Activated naive CD4-positive, alpha-beta T cell treated with anti-CD3 and anti-CD28 coated beads for 36 hours (primary cell): Measurements from ENCODE around the gene TP53RK. TPM values are rescaled to one million over a fixed set of nuclear protein-coding genes. Genes with fewer than 3 reads are reported as not detected.

Experiments used
- CTCF ChIA-PET: fragments of 350-600 bp; sonication (Branson Sonifier 250); formaldehyde crosslinking; loops from one replicate; lab custom pipeline; 2021; ENCODE audit warnings: antibody characterized with exemption; lab: Charles Lee
- DNase-seq: peaks from one replicate; pipeline ENCODE4 v3.0.0-alpha.2; 2020
- H3K27ac Mint-ChIP-seq: one replicate; pipeline ENCODE4 v1.8.0; 2021; ENCODE audit warnings: mild to moderate bottlenecking, mixed read lengths
- H3K27me3 Mint-ChIP-seq: one replicate; pipeline ENCODE4 v1.8.0; 2021; ENCODE audit warnings: low read depth, mixed read lengths
- H3K36me3 Mint-ChIP-seq: one replicate; pipeline ENCODE4 v1.8.0; 2021; ENCODE audit warnings: low read depth, mixed read lengths
- H3K4me1 Mint-ChIP-seq: one replicate; pipeline ENCODE4 v1.8.0; 2021; ENCODE audit warnings: low read depth, mixed read lengths
- H3K4me3 Mint-ChIP-seq: one replicate; pipeline ENCODE4 v1.8.0; 2021; ENCODE audit warnings: mild to moderate bottlenecking, moderate library complexity, mixed read lengths
- H3K9me3 Mint-ChIP-seq: one replicate; pipeline ENCODE4 v1.8.0; 2021; ENCODE audit warnings: mixed read lengths
- intact Hi-C: fragments of 100-400 bp; cut with micrococcal nuclease; formaldehyde crosslinking; loops from one replicate; pipeline ENCODE4 v1.15.1; 2023
- total RNA-seq, 2 experiments: library from RNA; stranded (reverse); gene quantifications; one replicate each; pipeline ENCODE4 v1.2.3, GENCODE V29; 2021

TP53RK gene
- total RNA-seq, 2 experiments from 2014 or later, result 7.8 to 8.3 TPM

DNA sequence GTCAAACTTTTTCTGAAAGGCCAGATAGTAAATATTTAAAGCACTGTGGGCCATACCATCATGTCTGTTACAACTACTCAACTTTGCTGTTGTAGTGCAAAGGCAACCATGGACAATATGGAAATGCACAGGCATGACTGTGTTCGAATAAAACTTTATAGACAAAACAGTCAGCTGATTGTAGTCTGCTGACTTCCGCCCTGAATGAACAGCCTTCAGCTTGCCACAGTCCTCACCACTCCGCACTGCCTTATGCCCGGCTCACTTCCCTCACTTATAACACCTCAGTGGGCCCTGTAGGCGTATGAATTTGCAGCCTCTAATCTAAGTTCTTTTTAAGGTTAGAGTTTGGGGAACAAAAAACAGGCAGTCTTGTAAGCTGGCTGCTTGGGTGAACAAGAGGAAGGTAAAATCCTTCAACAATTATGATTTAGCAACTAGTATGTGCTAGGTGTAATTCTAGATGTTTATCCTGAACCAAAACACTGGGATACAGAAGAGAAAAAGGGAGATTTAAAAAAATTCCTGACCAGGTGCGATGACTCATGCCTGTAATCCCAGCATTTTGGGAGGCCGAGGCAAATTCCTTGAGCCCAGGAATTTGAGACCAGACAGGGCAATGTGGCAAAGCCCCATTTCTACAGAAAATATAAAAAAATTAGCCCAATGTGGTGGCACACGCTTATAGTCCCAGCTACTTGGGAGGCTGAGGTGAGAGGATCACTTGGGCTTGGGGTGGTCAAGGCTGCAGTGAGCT lies 13.4 kb upstream of the TP53RK start:
- Mint-ChIP-seq H3K27me3 (peaks cover 35% of the 10 kb centered on the region), H3K27ac (no peak overlapping the region), H3K4me1 (no peaks in the 10 kb centered on the region), H3K9me3 (peaks cover 6% of the 10 kb centered on the region), H3K4me3 (no peak overlapping the region), H3K36me3 (peaks cover 2% of the 10 kb centered on the region)
- CTCF ChIA-PET, result interaction anchor here (0.7 to 1.6 kb wide), 3 partner anchors 14 to 22 kb away, joined by 3 to 6 read pairs (median 4); no protein-coding TSS in a partner anchor
- DNase-seq, result no peak
- intact Hi-C loops, result no loop called here

DNA sequence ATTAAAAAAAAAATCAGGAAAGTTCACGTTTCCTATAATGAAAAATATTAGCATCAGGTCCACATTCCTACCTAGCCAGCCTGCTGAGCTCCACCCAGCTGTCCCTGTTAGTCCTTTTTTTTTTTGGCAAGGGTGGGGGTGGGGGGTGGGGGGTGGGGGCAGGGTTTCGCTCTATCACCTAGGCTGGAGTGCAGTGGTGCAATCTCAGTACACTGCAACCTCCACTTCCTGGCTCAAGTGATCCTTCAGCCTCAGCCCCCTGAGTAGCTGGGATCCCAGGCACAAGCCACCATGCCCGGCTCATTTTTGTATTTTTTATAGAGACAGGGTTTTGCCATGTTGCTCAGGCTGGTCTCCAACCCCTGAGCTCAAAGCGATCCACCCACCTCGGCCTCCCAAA lies 12.7 kb upstream of the TP53RK start:
- Mint-ChIP-seq H3K9me3 (peaks cover 6% of the 10 kb centered on the region), H3K36me3 (peaks cover 2% of the 10 kb centered on the region), H3K4me1 (no peaks in the 10 kb centered on the region), H3K27ac (no peak overlapping the region), H3K4me3 (no peak overlapping the region), H3K27me3 (peaks cover 35% of the 10 kb centered on the region)
- intact Hi-C loops, result no loop called here
- no peak for DNase-seq
- CTCF ChIA-PET, result interaction anchor here (0.7 to 1.6 kb wide), 2 partner anchors 13 to 21 kb away, joined by 3 to 6 read pairs; no protein-coding TSS in a partner anchor

DNA sequence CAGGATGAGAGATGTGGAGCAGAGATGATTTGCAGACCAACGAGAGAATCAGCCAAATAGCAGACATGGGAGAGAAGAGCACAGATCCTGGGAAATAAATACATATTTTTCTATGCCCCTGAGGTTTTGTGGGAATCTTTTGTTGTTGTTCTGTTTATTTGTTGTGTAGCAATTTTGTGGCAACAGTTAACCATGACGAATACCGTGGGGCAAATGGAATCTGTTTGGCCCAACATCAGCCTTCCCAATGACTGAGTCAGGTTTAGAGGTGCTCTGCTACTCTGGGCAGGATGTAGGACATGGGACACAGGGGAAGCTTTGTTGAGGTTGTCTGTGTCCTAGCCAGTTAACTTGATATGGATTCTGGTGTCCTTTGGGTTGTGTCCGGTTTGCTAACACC lies 12.3 kb upstream of the TP53RK start:
- peaks cover 5% of the 10 kb centered on the region for H3K9me3 Mint-ChIP-seq
- H3K27me3 Mint-ChIP-seq, result peaks cover 34% of the 10 kb centered on the region
- H3K4me1 Mint-ChIP-seq, result no peaks in the 10 kb centered on the region
- intact Hi-C loops, result no loop called here
- peaks cover 2% of the 10 kb centered on the region for H3K36me3 Mint-ChIP-seq
- CTCF ChIA-PET, result interaction anchor here (0.7 to 1.6 kb wide), 2 partner anchors 13 to 21 kb away, joined by 3 to 6 read pairs; no protein-coding TSS in a partner anchor
- no peak for DNase-seq
- no peak overlapping the region for H3K4me3 Mint-ChIP-seq
- no peak overlapping the region for H3K27ac Mint-ChIP-seq

DNA sequence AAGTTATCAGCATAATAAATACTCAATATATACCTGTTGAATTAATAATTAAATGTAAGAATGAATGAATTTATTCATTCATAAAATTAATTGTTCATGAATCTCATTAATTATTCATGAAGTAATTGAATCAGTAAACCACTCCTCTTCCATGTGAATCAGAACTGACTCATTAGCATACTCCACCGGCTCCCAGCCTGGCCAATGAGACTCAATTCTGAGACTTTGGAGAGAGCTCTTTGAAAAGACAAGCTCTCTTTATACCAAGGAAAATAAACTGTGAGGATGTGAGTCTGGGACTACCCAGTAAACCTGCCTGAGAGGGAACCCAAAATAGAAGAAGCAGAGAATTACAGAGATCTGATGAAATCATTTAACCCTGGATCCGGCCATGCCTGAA lies 11.8 kb upstream of the TP53RK start:
- intact Hi-C loops, result no loop called here
- H3K27ac Mint-ChIP-seq, result no peak overlapping the region
- no peak overlapping the region for H3K4me3 Mint-ChIP-seq
- H3K4me1 Mint-ChIP-seq, result no peaks in the 10 kb centered on the region
- CTCF ChIA-PET, result interaction anchor here (0.6 to 1.6 kb wide), 2 partner anchors 20 to 132 kb away, joined by 3 to 5 read pairs; no protein-coding TSS in a partner anchor
- no peak for DNase-seq
- no peaks in the 10 kb centered on the region for H3K36me3 Mint-ChIP-seq
- peaks cover 31% of the 10 kb centered on the region for H3K27me3 Mint-ChIP-seq
- peaks cover under 1% of the 10 kb centered on the region for H3K9me3 Mint-ChIP-seq

DNA sequence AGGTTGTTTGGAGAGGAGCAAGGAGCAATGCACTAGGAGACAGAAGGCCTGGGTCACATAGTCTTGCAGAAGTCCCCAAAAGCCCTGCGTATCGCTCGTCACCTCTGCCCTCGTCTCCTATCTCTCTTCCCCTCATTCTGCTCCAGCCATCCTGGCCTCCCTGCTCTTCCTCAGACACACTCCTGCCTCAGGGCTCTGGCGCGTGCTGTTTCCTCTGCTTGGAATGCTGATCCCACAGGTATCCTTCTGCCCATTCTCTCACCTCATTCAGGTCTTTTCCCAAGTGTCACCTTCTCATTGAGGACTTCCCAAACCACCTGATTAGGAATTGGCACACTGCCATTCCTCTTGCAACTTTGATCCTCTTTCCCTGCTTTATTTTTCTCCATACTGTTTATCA lies 11.2 kb upstream of the TP53RK start:
- H3K36me3 Mint-ChIP-seq, result no peaks in the 10 kb centered on the region
- H3K27ac Mint-ChIP-seq, result no peak overlapping the region
- H3K4me3 Mint-ChIP-seq, result no peak overlapping the region
- no peaks in the 10 kb centered on the region for H3K9me3 Mint-ChIP-seq
- DNase-seq, result no peak
- peaks cover 31% of the 10 kb centered on the region for H3K27me3 Mint-ChIP-seq
- intact Hi-C loops, result no loop called here
- H3K4me1 Mint-ChIP-seq, result no peaks in the 10 kb centered on the region
- CTCF ChIA-PET, result interaction anchor here (0.6 kb wide), 1 partner anchor 132 kb away, joined by 5 read pairs; no protein-coding TSS in a partner anchor

DNA sequence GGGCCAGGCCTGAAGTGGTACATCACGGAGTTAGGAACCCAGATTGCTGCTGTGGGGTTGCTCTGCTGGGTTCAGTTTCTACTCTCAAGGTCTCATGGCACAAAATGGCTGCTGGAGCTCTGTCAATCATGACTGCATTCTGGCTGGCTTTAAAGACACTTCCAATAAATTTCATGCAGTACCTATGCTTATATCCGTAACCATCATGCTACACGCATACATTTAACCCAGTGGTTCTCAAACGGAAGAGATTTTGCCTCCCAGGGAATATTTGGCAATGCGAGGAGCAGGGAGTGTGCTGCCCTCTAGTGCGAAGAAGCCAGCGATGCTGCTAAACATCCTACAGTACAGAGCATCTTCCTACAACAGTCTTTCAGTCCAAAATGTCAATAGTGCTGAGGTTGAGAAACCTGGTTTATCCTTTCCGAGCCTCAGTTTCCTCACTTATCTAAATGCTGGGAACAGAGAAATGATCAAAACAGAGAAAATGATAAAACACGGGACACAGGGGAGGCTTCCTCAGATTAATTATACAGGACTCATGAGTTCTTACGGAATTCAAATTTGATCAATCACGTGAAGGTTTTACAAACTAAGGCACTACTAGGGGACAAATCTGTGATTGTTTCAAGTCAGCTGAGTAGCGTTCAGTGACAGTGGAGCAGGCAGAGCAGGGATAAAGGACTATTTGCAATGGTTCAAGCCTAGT lies 10.6 kb upstream of the TP53RK start:
- CTCF ChIA-PET, result no interaction called here
- H3K27me3 Mint-ChIP-seq, result peaks cover 25% of the 10 kb centered on the region
- H3K27ac Mint-ChIP-seq, result no peak overlapping the region
- H3K36me3 Mint-ChIP-seq, result no peaks in the 10 kb centered on the region
- no peaks in the 10 kb centered on the region for H3K4me1 Mint-ChIP-seq
- H3K9me3 Mint-ChIP-seq, result no peaks in the 10 kb centered on the region
- DNase-seq, result no peak
- no peak overlapping the region for H3K4me3 Mint-ChIP-seq
- intact Hi-C loops, result no loop called here

DNA sequence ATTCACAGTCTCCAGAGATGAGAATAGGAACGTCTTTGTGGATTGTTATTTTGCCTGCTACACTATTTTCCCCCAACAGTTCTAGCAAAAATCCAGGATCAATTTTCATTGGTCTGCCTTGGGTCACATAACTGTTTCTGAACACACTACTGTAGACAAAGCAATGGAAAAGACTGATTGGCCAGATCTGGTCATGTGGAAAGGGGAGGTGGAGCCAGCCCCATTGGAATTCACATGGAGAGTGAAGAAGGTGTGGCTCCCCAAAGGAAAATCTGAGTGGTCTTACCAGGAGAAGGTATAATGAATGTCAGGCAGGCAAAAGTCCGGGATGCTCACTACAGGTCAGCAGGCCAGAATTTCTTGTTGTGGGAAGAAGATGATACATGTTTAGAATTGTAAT lies 9.5 kb upstream of the TP53RK start:
- H3K4me1 Mint-ChIP-seq, result peaks cover 3% of the 10 kb centered on the region
- CTCF ChIA-PET, result no interaction called here
- no peaks in the 10 kb centered on the region for H3K36me3 Mint-ChIP-seq
- H3K27ac Mint-ChIP-seq, result no peak overlapping the region
- H3K27me3 Mint-ChIP-seq, result peaks cover 18% of the 10 kb centered on the region
- H3K9me3 Mint-ChIP-seq, result no peaks in the 10 kb centered on the region
- no peak overlapping the region for H3K4me3 Mint-ChIP-seq
- intact Hi-C loops, result no loop called here
- no peak for DNase-seq

DNA sequence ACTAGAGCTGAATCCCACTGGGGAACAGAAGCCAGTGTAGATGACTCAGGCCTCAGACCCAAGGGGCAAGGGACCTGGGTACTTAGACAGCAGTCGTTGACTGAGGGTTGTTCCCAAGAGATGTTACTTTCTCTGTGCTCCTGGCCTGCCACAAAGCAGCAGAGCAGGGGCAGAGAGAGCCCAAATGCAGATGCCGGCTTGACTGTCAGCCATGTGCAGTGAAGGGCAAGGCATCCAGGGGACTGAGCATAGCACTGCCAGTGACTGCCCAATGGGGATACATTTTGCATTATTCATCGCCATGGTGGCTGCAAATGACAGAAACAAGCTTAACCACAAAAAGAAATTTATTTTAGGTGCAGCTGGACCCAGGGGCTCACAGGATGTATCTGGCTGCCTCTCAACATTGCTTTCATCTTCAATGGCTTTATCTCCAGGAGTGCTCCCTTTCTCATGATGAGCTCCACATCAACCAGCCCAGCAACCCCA lies 7.6 kb upstream of the TP53RK start:
- Mint-ChIP-seq H3K4me1 (peaks cover 3% of the 10 kb centered on the region), H3K27ac (no peak overlapping the region), H3K4me3 (no peak overlapping the region)

DNA sequence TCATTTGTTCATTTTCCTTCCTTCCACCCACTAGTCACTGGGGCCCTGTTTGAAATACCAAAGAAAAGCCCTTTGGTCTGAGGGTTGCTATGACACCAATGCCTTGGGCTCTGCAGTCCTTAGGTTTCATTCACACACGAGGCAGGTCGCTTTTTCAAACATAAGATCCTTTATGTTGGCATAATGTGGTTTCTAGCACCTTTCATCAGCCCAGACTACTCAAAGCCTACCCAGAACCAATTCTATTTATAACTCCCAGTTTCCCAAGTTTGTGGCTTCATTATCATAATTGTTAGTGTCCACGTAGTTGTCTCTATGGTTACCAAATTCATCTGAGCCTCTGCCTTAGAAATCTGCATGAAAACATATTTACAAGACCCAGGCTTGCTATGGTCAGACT lies 6.6 kb upstream of the TP53RK start:
- H3K27ac Mint-ChIP-seq, result no peak overlapping the region
- intact Hi-C loops, result no loop called here

More for the DNA sequence above, 7.6 kb upstream of the TP53RK start:
- no peaks in the 10 kb centered on the region for H3K36me3 Mint-ChIP-seq
- no peaks in the 10 kb centered on the region for H3K9me3 Mint-ChIP-seq
- CTCF ChIA-PET, result interaction anchor here (0.7 to 1.2 kb wide), 2 partner anchors 9 to 174 kb away, joined by 3 to 4 read pairs; no protein-coding TSS in a partner anchor
- H3K27me3 Mint-ChIP-seq, result peaks cover 18% of the 10 kb centered on the region
- intact Hi-C loops, result no loop called here
- no peak for DNase-seq

DNA sequence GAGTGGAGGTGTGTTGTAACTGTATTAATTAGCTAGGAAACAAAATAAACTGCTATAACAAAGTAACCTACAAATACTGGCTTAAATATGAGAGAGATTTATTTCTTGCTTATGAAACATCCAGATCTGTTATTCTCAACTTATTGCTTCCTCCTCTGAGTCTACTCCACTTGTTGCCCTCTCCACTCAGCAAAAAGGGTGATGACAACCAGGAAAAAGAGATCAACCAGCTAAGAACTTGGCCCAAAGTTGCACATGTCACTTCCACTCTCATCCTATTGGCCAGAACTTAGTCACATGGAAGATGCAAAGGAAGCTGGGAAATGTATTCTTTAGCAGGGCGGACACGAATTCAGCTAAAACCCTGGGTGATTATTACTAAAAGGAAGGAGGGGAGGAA lies 5.2 kb upstream of the TP53RK start:
- CTCF ChIA-PET, result interaction anchor here (1.0 kb wide), 1 partner anchor 175 kb away, joined by 3 read pairs; no protein-coding TSS in a partner anchor
- Mint-ChIP-seq H3K27me3 (peaks cover 3% of the 10 kb centered on the region), H3K4me1 (peaks cover 6% of the 10 kb centered on the region), H3K36me3 (no peaks in the 10 kb centered on the region), H3K27ac (no peak overlapping the region), H3K9me3 (no peaks in the 10 kb centered on the region), H3K4me3 (no peak overlapping the region)
- intact Hi-C loops, result no loop called here
- DNase-seq, result no peak

More for the DNA sequence above, 6.6 kb upstream of the TP53RK start:
- Mint-ChIP-seq H3K9me3 (no peaks in the 10 kb centered on the region), H3K4me3 (no peak overlapping the region), H3K36me3 (no peaks in the 10 kb centered on the region), H3K27me3 (peaks cover 15% of the 10 kb centered on the region), H3K4me1 (peaks cover 3% of the 10 kb centered on the region)
- DNase-seq, result no peak
- CTCF ChIA-PET, result no interaction called here

DNA sequence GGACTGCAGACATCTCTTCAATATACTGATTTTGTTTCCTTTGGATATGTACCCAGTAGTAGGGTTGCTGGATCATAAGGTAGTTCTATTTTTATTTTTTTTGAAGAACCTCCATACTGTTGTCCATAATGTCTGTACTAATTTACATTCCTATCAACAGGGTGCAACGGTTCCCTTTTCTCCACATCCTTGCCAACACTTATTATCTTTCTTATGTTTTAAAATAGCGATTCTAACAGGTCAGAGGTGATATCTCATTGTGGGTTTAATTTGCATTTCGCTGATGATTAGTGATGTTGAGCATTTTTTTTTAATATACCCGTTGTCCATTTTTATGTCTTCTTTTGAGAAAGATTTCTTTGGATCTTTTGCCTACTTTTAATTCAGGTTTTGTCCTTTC lies 2.0 kb upstream of the TP53RK start:
- peaks cover 25% of the 10 kb centered on the region for H3K4me1 Mint-ChIP-seq
- intact Hi-C loops, result no loop called here
- H3K9me3 Mint-ChIP-seq, result no peaks in the 10 kb centered on the region
- CTCF ChIA-PET, result interaction anchor here (1.6 kb wide), 1 partner anchor 16 kb away, joined by 5 read pairs; no protein-coding TSS in a partner anchor
- no peak overlapping the region for H3K27ac Mint-ChIP-seq
- H3K4me3 Mint-ChIP-seq, result no peak overlapping the region
- no peak for DNase-seq
- H3K36me3 Mint-ChIP-seq, result peaks cover 4% of the 10 kb centered on the region
- no peaks in the 10 kb centered on the region for H3K27me3 Mint-ChIP-seq
